Immature natural killer cell (primary cell): ENCODE results near the gene PRICKLE2. TPM values are rescaled to one million over a fixed set of nuclear protein-coding genes. Genes with fewer than 3 reads are reported as not detected.
A peak's percentile ranks its signal among the peaks of the same experiment; 100 is the strongest.

Source experiments
- DNase-seq, 3 donors: peaks; one replicate each; pipeline ENCODE4 v3.0.0; 2022; ENCODE audit warnings: mixed read lengths in 1 of 3
- H3K27ac Mint-ChIP-seq, 6 donors: one replicate each; pipeline ENCODE4 v1.8.0; 2020; ENCODE audit warnings: mixed read lengths in 6 of 6, mild to moderate bottlenecking in 5 of 6, inconsistent platforms in 4 of 6, moderate library complexity in 3 of 6
- H3K27me3 Mint-ChIP-seq, 3 donors: one replicate each; pipeline ENCODE4 v1.8.0; 2020 to 2021; ENCODE audit warnings: low read depth in 3 of 3, mild to moderate bottlenecking in 3 of 3, mixed read lengths in 3 of 3, moderate library complexity in 3 of 3, inconsistent platforms in 1 of 3
- H3K36me3 Mint-ChIP-seq, 3 donors: one replicate each; pipeline ENCODE4 v1.8.0; 2020; ENCODE audit warnings: mixed read lengths in 3 of 3, inconsistent platforms in 2 of 3, mild to moderate bottlenecking in 2 of 3
- H3K4me1 Mint-ChIP-seq, 2 donors: one replicate each; pipeline ENCODE4 v1.8.0; 2020; ENCODE audit warnings: inconsistent platforms in 2 of 2, mild to moderate bottlenecking in 2 of 2, mixed read lengths in 2 of 2, moderate library complexity in 1 of 2
- H3K4me3 Mint-ChIP-seq, 5 donors: one replicate each; pipeline ENCODE4 v1.8.0; 2020; ENCODE audit warnings: mild to moderate bottlenecking in 5 of 5, mixed read lengths in 5 of 5, inconsistent platforms in 3 of 5, moderate library complexity in 3 of 5
- H3K9me3 Mint-ChIP-seq, 6 donors: one replicate each; pipeline ENCODE4 v1.8.0; 2020; ENCODE audit warnings: mild to moderate bottlenecking in 6 of 6, mixed read lengths in 6 of 6, inconsistent platforms in 4 of 6, moderate library complexity in 3 of 6
- polyA plus RNA-seq, 3 donors: library from polyadenylated mRNA; unstranded; fragments of 300-500 nt; fragmentation: Illumina TruSeq; gene quantifications; one replicate each; pipeline ENCODE4 v1.2.3, GENCODE V29; 2021

PRICKLE2 gene
- polyA plus RNA-seq, 3 donors from 2014 or later: 0.19 to 0.64 (median 0.43) TPM

GRCh38 chr3:64207289-64208080 is 17.8 kb downstream of the PRICKLE2 start:
- Mint-ChIP-seq H3K4me1 (no peaks in the 10 kb centered on the region), H3K27ac (no peak overlapping the region), H3K27me3 (peaks cover 0 to 3% (median 0%) of the 10 kb centered on the region in 3 donors), H3K9me3 (peaks cover 0 to 5% (median 0%) of the 10 kb centered on the region in 6 donors), H3K36me3 (no peaks in the 10 kb centered on the region), H3K4me3 (no peak overlapping the region)
- no peak for DNase-seq

- H3K4me3 Mint-ChIP-seq: no peak overlapping the region
- H3K36me3 Mint-ChIP-seq: no peaks in the 10 kb centered on the region
Measured at GRCh38 chr3:64203969-64204908, 21.0 kb downstream of the PRICKLE2 start.

GRCh38 chr3:64203216-64203615 is 22.1 kb downstream of the PRICKLE2 start:
- peaks cover 0 to 3% (median 0%) of the 10 kb centered on the region in 6 donors for H3K9me3 Mint-ChIP-seq
- H3K4me3 Mint-ChIP-seq: no peak overlapping the region
- H3K27ac Mint-ChIP-seq: no peak overlapping the region
- H3K4me1 Mint-ChIP-seq: peaks cover 0 to 6% of the 10 kb centered on the region in 2 donors
- no peak for DNase-seq
- H3K27me3 Mint-ChIP-seq: peaks cover 0 to 3% (median 0%) of the 10 kb centered on the region in 3 donors
- H3K36me3 Mint-ChIP-seq: no peaks in the 10 kb centered on the region

More at GRCh38 chr3:64203969-64204908, 21.0 kb downstream of the PRICKLE2 start:
- peak overlapping the region in 2 of 6 donors; percentile 14 to 64 for H3K27ac Mint-ChIP-seq
- peaks cover 0 to 3% (median 0%) of the 10 kb centered on the region in 6 donors for H3K9me3 Mint-ChIP-seq
- peaks cover 0 to 3% (median 0%) of the 10 kb centered on the region in 3 donors for H3K27me3 Mint-ChIP-seq
- DNase-seq: no peak
- H3K4me1 Mint-ChIP-seq: no peaks in the 10 kb centered on the region

- H3K27me3 Mint-ChIP-seq: peaks cover 0 to 3% (median 0%) of the 10 kb centered on the region in 3 donors
- H3K9me3 Mint-ChIP-seq: peaks cover 0 to 7% (median 1%) of the 10 kb centered on the region in 6 donors
- no peak for DNase-seq
- H3K4me3 Mint-ChIP-seq: no peak overlapping the region
- peaks cover 0 to 6% of the 10 kb centered on the region in 2 donors for H3K4me1 Mint-ChIP-seq
- H3K27ac Mint-ChIP-seq: no peak overlapping the region
- peaks cover 0 to 3% (median 0%) of the 10 kb centered on the region in 3 donors for H3K36me3 Mint-ChIP-seq
Measured at GRCh38 chr3:64199932-64200331, 25.3 kb downstream of the PRICKLE2 start.

- Mint-ChIP-seq H3K36me3 (peaks cover 0 to 3% (median 0%) of the 10 kb centered on the region in 3 donors), H3K27me3 (no peaks in the 10 kb centered on the region), H3K27ac (no peak overlapping the region), H3K9me3 (peaks cover 0 to 7% (median 4%) of the 10 kb centered on the region in 6 donors), H3K4me3 (no peak overlapping the region), H3K4me1 (peaks cover 0 to 6% of the 10 kb centered on the region in 2 donors)
- DNase-seq: no peak
Measured at GRCh38 chr3:64196236-64196929, 28.9 kb downstream of the PRICKLE2 start.

- Mint-ChIP-seq H3K36me3 (peaks cover 0 to 3% (median 0%) of the 10 kb centered on the region in 3 donors), H3K27me3 (no peaks in the 10 kb centered on the region), H3K27ac (no peak overlapping the region), H3K9me3 (peaks cover 0 to 7% (median 4%) of the 10 kb centered on the region in 6 donors), H3K4me1 (peaks cover 0 to 6% of the 10 kb centered on the region in 2 donors), H3K4me3 (no peak overlapping the region)
- no peak for DNase-seq
Measured at GRCh38 chr3:64195789-64196188, 29.5 kb downstream of the PRICKLE2 start.

GRCh38 chr3:64191822-64192221 is 33.4 kb downstream of the PRICKLE2 start:
- Mint-ChIP-seq H3K27ac (no peak overlapping the region), H3K4me1 (no peaks in the 10 kb centered on the region), H3K27me3 (no peaks in the 10 kb centered on the region), H3K4me3 (no peak overlapping the region), H3K9me3 (peaks cover 0 to 5% (median 1%) of the 10 kb centered on the region in 6 donors), H3K36me3 (no peaks in the 10 kb centered on the region)
- no peak for DNase-seq

GRCh38 chr3:64190517-64191515 is 34.5 kb downstream of the PRICKLE2 start:
- Mint-ChIP-seq H3K4me3 (no peak overlapping the region), H3K9me3 (peaks cover 0 to 5% (median 2%) of the 10 kb centered on the region in 6 donors), H3K36me3 (no peaks in the 10 kb centered on the region), H3K27me3 (no peaks in the 10 kb centered on the region), H3K4me1 (no peaks in the 10 kb centered on the region), H3K27ac (no peak overlapping the region)
- no peak for DNase-seq

GRCh38 chr3:64188810-64189560 is 36.3 kb downstream of the PRICKLE2 start:
- no peaks in the 10 kb centered on the region for H3K27me3 Mint-ChIP-seq
- H3K9me3 Mint-ChIP-seq: peaks cover 0 to 5% (median 2%) of the 10 kb centered on the region in 6 donors
- no peaks in the 10 kb centered on the region for H3K4me1 Mint-ChIP-seq
- no peaks in the 10 kb centered on the region for H3K36me3 Mint-ChIP-seq
- DNase-seq: no peak
- no peak overlapping the region for H3K4me3 Mint-ChIP-seq
- no peak overlapping the region for H3K27ac Mint-ChIP-seq

- Mint-ChIP-seq H3K9me3 (peaks cover 0 to 3% (median 0%) of the 10 kb centered on the region in 6 donors), H3K4me3 (no peak overlapping the region)
- no peak for DNase-seq
Measured at GRCh38 chr3:64187065-64187959, 38.0 kb downstream of the PRICKLE2 start.

GRCh38 chr3:64186667-64187064 is 38.6 kb downstream of the PRICKLE2 start:
- no peak overlapping the region for H3K4me3 Mint-ChIP-seq
- H3K27me3 Mint-ChIP-seq: peaks cover 0 to 4% (median 0%) of the 10 kb centered on the region in 3 donors
- no peaks in the 10 kb centered on the region for H3K4me1 Mint-ChIP-seq
- H3K27ac Mint-ChIP-seq: no peak overlapping the region
- H3K9me3 Mint-ChIP-seq: peaks cover 0 to 3% (median under 1%) of the 10 kb centered on the region in 6 donors
- DNase-seq: no peak
- no peaks in the 10 kb centered on the region for H3K36me3 Mint-ChIP-seq

More at GRCh38 chr3:64187065-64187959, 38.0 kb downstream of the PRICKLE2 start:
- Mint-ChIP-seq H3K4me1 (no peaks in the 10 kb centered on the region), H3K27me3 (no peaks in the 10 kb centered on the region), H3K36me3 (no peaks in the 10 kb centered on the region), H3K27ac (no peak overlapping the region)
